SK-N-SH (cell line): ENCODE measurements around the gene RELN. TPM values are rescaled to one million over a fixed set of nuclear protein-coding genes. Genes with fewer than 3 reads are reported as not detected.

ENCODE experiments used
- CTCF ChIA-PET: fragments of 300-600, 350-600 bp; formaldehyde crosslinking; extraction: SDS; loops from one replicate; lab custom pipeline; 2021; lab: Yijun Ruan, JAX
- POLR2A ChIA-PET: fragments of 350-600 bp; sonication (Branson Sonifier 250); formaldehyde crosslinking; extraction: SDS; loops from one replicate; lab custom pipeline; 2020; ENCODE audit warnings: antibody characterized with exemption, inconsistent platforms; lab: Yijun Ruan, JAX
- DNase-seq: peaks from one replicate; pipeline ENCODE4 v3.0.0; 2012
- H2AFZ ChIP-seq: fragments of 200-600 bp; sonication (generic); 2 replicates; pipeline ENCODE4 v1.8.1; 2016; ENCODE audit warnings: antibody characterized with exemption, mild to moderate bottlenecking, low read depth
- H3F3A ChIP-seq: fragments of 200-600 bp; sonication (generic); replicated peaks from 2 replicates; pipeline ENCODE3; 2016; ENCODE audit warnings: antibody characterized with exemption, mild to moderate bottlenecking; ENCODE audit not compliant: insufficient read depth
- H3K27ac ChIP-seq, 2 experiments: fragments of 200-500 bp in 1 of 2; fragments of 200-600 bp in 1 of 2; sonication (Bioruptor generic) in 1 of 2; sonication (generic), shearing (Covaris generic) in 1 of 2; 2 replicates each; pipeline versions ENCODE4 v1.5.1 to v1.6.1; 2014 to 2016; ENCODE audit warnings: low read depth in 2 of 2, inconsistent platforms in 1 of 2, low read length in 1 of 2, mild to moderate bottlenecking in 1 of 2, mixed read lengths in 1 of 2
- H3K27me3 ChIP-seq: fragments of 200-600 bp; sonication (generic), shearing (Covaris generic); 2 replicates; pipeline ENCODE4 v1.6.1; 2016; ENCODE audit warnings: mixed run types; ENCODE audit not compliant: insufficient read depth
- H3K36me3 ChIP-seq, 2 experiments: fragments of 200-500 bp in 1 of 2; fragments of 200-600 bp in 1 of 2; sonication (Bioruptor generic) in 1 of 2; sonication (generic) in 1 of 2; replicated peaks in 1 of 2; 2 replicates each; pipeline versions ENCODE3 to v1.5.1; 2014 to 2016; ENCODE audit warnings: low read length in 1 of 2, mild to moderate bottlenecking in 1 of 2; ENCODE audit not compliant: insufficient read depth in 2 of 2, control insufficient read depth in 1 of 2
- H3K4me1 ChIP-seq, 2 experiments: fragments of 200-500 bp in 1 of 2; fragments of 200-600 bp in 1 of 2; sonication (Bioruptor generic) in 1 of 2; sonication (generic), shearing (Covaris generic) in 1 of 2; 2 replicates each; pipeline versions ENCODE4 v1.5.1 to v1.6.1; 2014 to 2016; ENCODE audit warnings: low read depth in 1 of 2, low read length in 1 of 2, mixed run types in 1 of 2; ENCODE audit not compliant: insufficient read depth in 2 of 2, control insufficient read depth in 1 of 2
- H3K4me2 ChIP-seq: fragments of 200-600 bp; sonication (generic), shearing (Covaris generic); 2 replicates; pipeline ENCODE4 v1.6.1; 2017; ENCODE audit warnings: mixed run types
- H3K4me3 ChIP-seq, 2 experiments: fragments of 200-500 bp in 1 of 2; fragments of 200-600 bp in 1 of 2; sonication (Bioruptor generic) in 1 of 2; sonication (generic), shearing (Covaris generic) in 1 of 2; 2 replicates each; pipeline versions ENCODE4 v1.5.1 to v1.8.1; 2014 to 2016; ENCODE audit warnings: low read depth in 2 of 2, inconsistent platforms in 1 of 2, low read length in 1 of 2, mild to moderate bottlenecking in 1 of 2, mixed read lengths in 1 of 2, moderate library complexity in 1 of 2
- H3K79me2 ChIP-seq: fragments of 200-600 bp; sonication (generic); 2 replicates; pipeline ENCODE4 v1.8.1; 2017; ENCODE audit warnings: mild to moderate bottlenecking; ENCODE audit not compliant: insufficient read depth
- H3K9ac ChIP-seq: fragments of 200-600 bp; sonication (generic); 2 replicates; pipeline ENCODE4 v1.6.1; 2017; ENCODE audit warnings: mixed run types
- H3K9me2 ChIP-seq: fragments of 200-600 bp; sonication (generic); 2 replicates; pipeline ENCODE4 v1.6.1; 2017; ENCODE audit warnings: mixed run types
- H3K9me3 ChIP-seq: fragments of 200-600 bp; sonication (generic); 2 replicates; pipeline ENCODE4 v1.6.1; 2017; ENCODE audit warnings: mixed run types, mild to moderate bottlenecking, moderate library complexity
- H4K20me1 ChIP-seq: fragments of 200-600 bp; sonication (generic); 2 replicates; pipeline ENCODE4 v1.6.1; 2017; ENCODE audit warnings: mild to moderate bottlenecking, mixed run types; ENCODE audit not compliant: insufficient read depth
- CHD2 ChIP-seq: fragments of 150-350 bp; IDR thresholded peaks from 2 replicates; pipeline ENCODE4 v1.6.1; 2018; ENCODE audit warnings: low read length; ENCODE audit not compliant: partially characterized antibody
- ELF1 ChIP-seq: IDR thresholded peaks from 2 replicates; pipeline ENCODE4 v1.4.0; 2012
- FOXJ3 ChIP-seq: sonication (generic); formaldehyde crosslinking; IDR thresholded peaks from 2 replicates; pipeline ENCODE4 v1.5.1; 2020; ENCODE audit warnings: mild to moderate bottlenecking, missing genetic modification reagents
- GABPA ChIP-seq: IDR thresholded peaks from 2 replicates; pipeline ENCODE4 v1.4.0; 2012; ENCODE audit warnings: low read depth, mild to moderate bottlenecking
- IRF3 ChIP-seq: fragments of 150-350 bp; IDR thresholded peaks from 2 replicates; pipeline ENCODE4 v1.6.1; 2016; ENCODE audit warnings: mild to moderate bottlenecking, low read depth, low read length
- JUND ChIP-seq: IDR thresholded peaks from 2 replicates; pipeline ENCODE4 v1.4.0; 2012
- MAX ChIP-seq: IDR thresholded peaks from 2 replicates; pipeline ENCODE4 v1.4.0; 2012; ENCODE audit warnings: low read depth
- MXI1 ChIP-seq: IDR thresholded peaks from 2 replicates; pipeline ENCODE4 v1.6.1; 2012; ENCODE audit warnings: mild to moderate bottlenecking, low read depth, low read length, improper control_type of control experiment
- NFIC ChIP-seq: IDR thresholded peaks from 2 replicates; pipeline ENCODE4 v1.4.0; 2012; ENCODE audit warnings: borderline replicate concordance
- PBX3 ChIP-seq: IDR thresholded peaks from 2 replicates; pipeline ENCODE4; 2012
- POLR2AphosphoS5 ChIP-seq: IDR thresholded peaks from 2 replicates; pipeline ENCODE4 v1.6.1; 2012; ENCODE audit warnings: low read depth, low read length
- RAD21 ChIP-seq: IDR thresholded peaks from 2 replicates; pipeline ENCODE4 v1.6.1; 2012; ENCODE audit warnings: mild to moderate bottlenecking, low read length
- RCOR1 ChIP-seq: fragments of 150-350 bp; IDR thresholded peaks from 2 replicates; pipeline ENCODE4 v1.6.1; 2017; ENCODE audit warnings: antibody characterized with exemption, low read length
- REST ChIP-seq: IDR thresholded peaks from 2 replicates; pipeline ENCODE4 v1.6.1; 2012; ENCODE audit warnings: mild to moderate bottlenecking, low read depth, low read length, moderate library complexity
- RXRA ChIP-seq: IDR thresholded peaks from 2 replicates; pipeline ENCODE4 v1.4.0; 2012; ENCODE audit warnings: low read depth, mild to moderate bottlenecking, borderline replicate concordance
- SIN3A ChIP-seq: IDR thresholded peaks from 2 replicates; pipeline ENCODE4 v1.6.1; 2012; ENCODE audit warnings: low read depth, mild to moderate bottlenecking, low read length, moderate library complexity, borderline replicate concordance
- USF2 ChIP-seq: fragments of 150-350 bp; IDR thresholded peaks from 2 replicates; pipeline ENCODE4 v1.6.1; 2017; ENCODE audit warnings: antibody characterized with exemption, low read length, low read depth, borderline replicate concordance
- YY1 ChIP-seq: IDR thresholded peaks from 2 replicates; pipeline ENCODE4 v1.4.0; 2012; ENCODE audit warnings: low read depth, mild to moderate bottlenecking
- WGBS: methylation state at CpG from one replicate; pipeline ENCODE4 v1.1.6; 2017; ENCODE audit warnings: low lambda C conversion rate; 5-methylcytosine and 5-hydroxymethylcytosine counted together
- polyA plus RNA-seq, 3 experiments: library from polyadenylated mRNA; depleted of rRNA; stranded (reverse); fragments of >200 nt; gene quantifications; 2 replicates each; pipeline ENCODE4 v1.2.3, GENCODE V29; 2012

Gene RELN
- polyA plus RNA-seq, 1 of the 3 experiments (the other 2 are of a cell fraction) = 0.02 TPM

- TF ChIP-seq NFIC = no peak
- TF ChIP-seq RAD21 = no peak
- no peak for TF ChIP-seq YY1
- TF ChIP-seq IRF3 = no peak
- TF ChIP-seq POLR2AphosphoS5 = no peak
- no peak for TF ChIP-seq RXRA
- no peak for TF ChIP-seq CHD2
- no peak for TF ChIP-seq GABPA
- no peak for TF ChIP-seq JUND
- no peak for TF ChIP-seq FOXJ3 (CRISPR knock-in tag)
These were observed 303.4 kb downstream of the RELN start (continued) for GRCh38 chr7:103686064-103686463.

GRCh38 chr7:103685646-103686045 is 303.8 kb downstream of the RELN start:
- H3K36me3 ChIP-seq = no peaks in the 10 kb centered on the region
- peaks cover 0 to 7% of the 10 kb centered on the region in 2 experiments; a peak in 2 of 4 replicates for H3K4me1 ChIP-seq
- H3K9me3 ChIP-seq = no peaks in the 10 kb centered on the region
- no peaks in the 10 kb centered on the region for H4K20me1 ChIP-seq
- no peak overlapping the region for H2AFZ ChIP-seq
- no peak overlapping the region for H3K4me3 ChIP-seq
- no peaks in the 10 kb centered on the region for H3K79me2 ChIP-seq
- DNase-seq = no peak
- no peak overlapping the region for H3K4me2 ChIP-seq
- H3F3A ChIP-seq = peaks cover 4% of the 10 kb centered on the region
- H3K9ac ChIP-seq = no peak overlapping the region
- TF ChIP-seq IRF3 (no peak), RCOR1 (no peak), REST (no peak), GABPA (no peak), PBX3 (no peak), POLR2AphosphoS5 (no peak), CHD2 (no peak), MAX (no peak), MXI1 (no peak), ELF1 (no peak), FOXJ3 (CRISPR knock-in tag) (no peak), SIN3A (no peak), YY1 (no peak), USF2 (no peak)
- TF ChIP-seq, all 33 proteins: peak for 0
- Histone ChIP-seq H3K27ac (no peak overlapping the region), H3K27me3 (no peaks in the 10 kb centered on the region), H3K9me2 (no peaks in the 10 kb centered on the region)
- POLR2A ChIA-PET = no interaction called here
- CTCF ChIA-PET = no interaction called here
- WGBS = 44% methylated on average over 2 of the region's 2 CpGs
